HepG2 (cell line): ENCODE measurements around the gene SLC22A23. TPM values are rescaled to one million over a fixed set of nuclear protein-coding genes. Genes with fewer than 3 reads are reported as not detected.

ENCODE experiments used
- ATAC-seq: fragments of 200-7000 bp; cut with Tn5 transposase; 3 replicates; pipeline ENCODE4 v1.9.1; 2020; ENCODE audit warnings: mild to moderate bottlenecking, moderate library complexity
- BruUV-seq: library from RNA; stranded (reverse); fragments of 400-500 nt; replicated peaks from 2 replicates; lab custom pipeline; 2021; lab: Mats Ljungman, UMichigan
- CTCF ChIA-PET: fragments of 300-600 bp; formaldehyde crosslinking; extraction: SDS; loops from one replicate; lab custom pipeline; 2021; ENCODE audit warnings: low total read pairs, inconsistent platforms, low intra/inter-chr PET ratio; lab: Yijun Ruan, JAX
- POLR2A ChIA-PET: fragments of 350-600 bp; sonication (Branson Sonifier 250); formaldehyde crosslinking; loops from one replicate; lab custom pipeline; 2020; ENCODE audit warnings: antibody characterized with exemption, inconsistent platforms; lab: Yijun Ruan, JAX
- DNase-seq: peaks from one replicate; pipeline ENCODE4 v3.0.0-alpha.2; 2015; ENCODE audit warnings: low spot score
- FAIRE-seq: peaks from 3 replicates; lab custom pipeline; 2011; peaks lifted over from hg19 to GRCh38; lab: Jason Lieb, UNC
- H2AFZ ChIP-seq: one replicate; pipeline ENCODE4 v1.6.1; 2011; ENCODE audit warnings: low read length, inconsistent platforms
- H3K27ac ChIP-seq: fragments of 300-600 bp; 3 replicates; pipeline ENCODE4 v1.8.0; 2011; ENCODE audit warnings: mixed run types, mild to moderate bottlenecking, mixed read lengths, low read length, inconsistent platforms; ENCODE audit not compliant: insufficient read depth; ENCODE audit errors: extremely low read length
- H3K27me3 ChIP-seq, 2 experiments: fragments of 200-600 bp in 1 of 2; 2 replicates in 1 of 2; 3 replicates in 1 of 2; pipeline versions ENCODE4 v1.6.0 to v1.8.0; 2011; ENCODE audit warnings: low read length in 2 of 2, mild to moderate bottlenecking in 2 of 2, moderate library complexity in 2 of 2, inconsistent platforms in 1 of 2; ENCODE audit not compliant: insufficient read depth in 2 of 2, control insufficient read depth in 1 of 2
- H3K36me3 ChIP-seq, 2 experiments: fragments of 200-600 bp in 1 of 2; replicated peaks in 1 of 2; 2 replicates in 1 of 2; 3 replicates in 1 of 2; pipeline versions ENCODE4 v1.5.1 to v1.8.0; 2011; ENCODE audit warnings: low read length in 2 of 2, inconsistent platforms in 1 of 2; ENCODE audit not compliant: insufficient read depth in 2 of 2, control insufficient read depth in 1 of 2
- H3K4me1 ChIP-seq: 2 replicates; pipeline ENCODE4 v1.5.1; 2012; ENCODE audit warnings: low read length, inconsistent platforms; ENCODE audit not compliant: insufficient read depth
- H3K4me2 ChIP-seq: 2 replicates; pipeline ENCODE4 v1.6.0; 2011; ENCODE audit warnings: low read depth, low read length, inconsistent platforms
- H3K4me3 ChIP-seq, 3 experiments: fragments of 200-600 bp in 1 of 3; sonication (generic), shearing (Covaris generic) in 1 of 3; replicated peaks in 1 of 3; 2 replicates each; pipeline ENCODE4 v1.5.1; 2011 to 2016; ENCODE audit warnings: low read length in 3 of 3, inconsistent platforms in 2 of 3, low read depth in 2 of 3, mild to moderate bottlenecking in 2 of 3, control low read depth in 1 of 3, mixed read lengths in 1 of 3; ENCODE audit not compliant: insufficient read depth in 1 of 3
- H3K79me2 ChIP-seq: one replicate; pipeline ENCODE4 v1.6.1; 2011; ENCODE audit warnings: low read length, inconsistent platforms; ENCODE audit not compliant: insufficient read depth
- H3K9ac ChIP-seq: 2 replicates; pipeline ENCODE4 v1.6.0; 2011; ENCODE audit warnings: mild to moderate bottlenecking, low read depth, low read length, inconsistent platforms; ENCODE audit not compliant: insufficient read depth
- H3K9me3 ChIP-seq: 2 replicates; pipeline ENCODE4 v1.5.1; 2012; ENCODE audit warnings: mild to moderate bottlenecking, low read length
- H4K20me1 ChIP-seq: 2 replicates; pipeline ENCODE4 v1.6.0; 2011; ENCODE audit warnings: inconsistent platforms, mild to moderate bottlenecking, low read length, moderate library complexity; ENCODE audit not compliant: insufficient read depth
- CHCHD3 ChIP-seq: sonication (generic); formaldehyde crosslinking; IDR thresholded peaks from 2 replicates; pipeline ENCODE4 v1.8.0; 2022; ENCODE audit warnings: mild to moderate bottlenecking, missing genetic modification reagents, moderate library complexity
- FOXA3 ChIP-seq: IDR thresholded peaks from 2 replicates; pipeline ENCODE4 v1.6.1; 2016; ENCODE audit warnings: missing genetic modification reagents, missing compliant biosample characterization
- HNRNPL ChIP-seq: fragments of 200-400 bp; formaldehyde crosslinking; IDR thresholded peaks from 2 replicates; pipeline ENCODE4 v1.6.1; 2017; ENCODE audit warnings: mild to moderate bottlenecking, low read depth, low read length
- MAFG ChIP-seq: sonication (generic); formaldehyde crosslinking; IDR thresholded peaks from 2 replicates; pipeline ENCODE4 v1.5.1; 2020; ENCODE audit warnings: mild to moderate bottlenecking, missing genetic modification reagents
- MTA3 ChIP-seq: sonication (generic); formaldehyde crosslinking; IDR thresholded peaks from 2 replicates; pipeline ENCODE4 v1.4.0; 2020; ENCODE audit warnings: missing genetic modification reagents
- TOE1 ChIP-seq: sonication (generic); formaldehyde crosslinking; IDR thresholded peaks from 2 replicates; pipeline ENCODE4 v1.4.0; 2020; ENCODE audit warnings: mild to moderate bottlenecking, missing genetic modification reagents
- TOPORS ChIP-seq: sonication (generic); formaldehyde crosslinking; IDR thresholded peaks from 2 replicates; pipeline ENCODE4 v1.8.0; 2023; ENCODE audit warnings: mild to moderate bottlenecking, missing genetic modification reagents
- ZBTB38 ChIP-seq: sonication (generic); formaldehyde crosslinking; IDR thresholded peaks from 2 replicates; pipeline ENCODE4 v1.5.1; 2020; ENCODE audit warnings: mild to moderate bottlenecking, missing genetic modification reagents
- ZBTB46 ChIP-seq: sonication (generic); formaldehyde crosslinking; IDR thresholded peaks from 2 replicates; pipeline ENCODE4 v1.4.0; 2020; ENCODE audit warnings: mild to moderate bottlenecking, missing genetic modification reagents, borderline replicate concordance
- ZFP36L1 ChIP-seq: sonication (generic); formaldehyde crosslinking; IDR thresholded peaks from 2 replicates; pipeline ENCODE4 v1.8.0; 2022; ENCODE audit warnings: mild to moderate bottlenecking, missing genetic modification reagents, moderate library complexity
- ZFP36L2 ChIP-seq: sonication (generic); formaldehyde crosslinking; IDR thresholded peaks from 2 replicates; pipeline ENCODE4 v1.4.0; 2020; ENCODE audit warnings: missing genetic modification reagents
- ZNF501 ChIP-seq: sonication (generic); formaldehyde crosslinking; IDR thresholded peaks from 2 replicates; pipeline ENCODE4 v1.5.1; 2020; ENCODE audit warnings: mild to moderate bottlenecking, moderate library complexity, missing genetic modification reagents
- ZNF563 ChIP-seq: sonication (generic); formaldehyde crosslinking; IDR thresholded peaks from 2 replicates; pipeline ENCODE4 v1.8.0; 2022; ENCODE audit warnings: mild to moderate bottlenecking, moderate library complexity, missing genetic modification reagents
- ZNF605 ChIP-seq: sonication (generic); formaldehyde crosslinking; IDR thresholded peaks from 2 replicates; pipeline ENCODE4 v1.8.0; 2022; ENCODE audit warnings: mild to moderate bottlenecking, missing genetic modification reagents
- ZNF713 ChIP-seq: sonication (generic); formaldehyde crosslinking; IDR thresholded peaks from 2 replicates; pipeline ENCODE4 v1.4.0; 2020; ENCODE audit warnings: mild to moderate bottlenecking, missing genetic modification reagents
- WGBS: methylation state at CpG from one replicate; pipeline ENCODE4 v1.1.6; 2017; ENCODE audit warnings: low lambda C conversion rate; 5-methylcytosine and 5-hydroxymethylcytosine counted together
- in situ Hi-C: cut with HindIII; loops from 2 replicates; pipeline ENCODE4 v1.10.0; 2017; ENCODE audit warnings: low pct_unique_long_range_greater_than_20kb; ENCODE audit not compliant: extremely low pct_ligation_motif_present
- intact Hi-C: fragments of 100-400 bp; cut with micrococcal nuclease; formaldehyde crosslinking; loops from one replicate; pipeline ENCODE4 v1.10.0; 2022; ENCODE audit not compliant: unreplicated experiment
- polyA plus RNA-seq, 8 experiments: library from polyadenylated mRNA; depleted of rRNA in 3 of 8; stranded (reverse) in 7 of 8; unstranded in 1 of 8; fragments of >200 nt; fragmentation: Illumina TruSeq in 4 of 8; extraction: Trizol in 4 of 8; gene quantifications; 2 replicates each; pipeline versions ENCODE4 v1.2.1 to v1.2.3, GENCODE V29; 2011 to 2016; ENCODE audit warnings: low read depth in 4 of 8, missing spikeins in 1 of 8, mixed read lengths in 1 of 8; ENCODE audit not compliant: insufficient read depth in 1 of 8
- total RNA-seq, 5 experiments: library from RNA; depleted of rRNA; stranded (reverse); fragments of >200 nt; fragmentation: Illumina TruSeq; extraction: Trizol; gene quantifications; 2 replicates each; pipeline ENCODE4 v1.2.3, GENCODE V29; 2016; ENCODE audit warnings: low read depth in 1 of 5

SLC22A23 gene
- total and polyA plus RNA-seq, 2 of the 13 experiments (the other 11 are each of a cell fraction or from before 2014, with no cell fraction given) = 11.8 to 17.5 TPM

GRCh38 chr6:3221578-3221977, 235.3 kb downstream of the SLC22A23 start:
- POLR2A ChIA-PET = no interaction called here
- WGBS = 53% methylated on average over 4 of the region's 4 CpGs

More at GRCh38 chr6:3221578-3221977, 235.3 kb downstream of the SLC22A23 start:
- TF ChIP-seq TOE1 (no peak), FOXA3 (CRISPR knock-in tag) (no peak), HNRNPL (no peak), MAFG (CRISPR knock-in tag) (no peak), MTA3 (no peak), ZBTB46 (no peak), TOPORS (no peak), ZNF563 (CRISPR knock-in tag) (no peak), ZNF713 (CRISPR knock-in tag) (no peak), ZBTB38 (CRISPR knock-in tag) (no peak), ZNF605 (CRISPR knock-in tag) (no peak), ZNF501 (CRISPR knock-in tag) (no peak), CHCHD3 (no peak), ZFP36L2 (CRISPR knock-in tag) (no peak), ZFP36L1 (CRISPR knock-in tag) (no peak)
- Histone ChIP-seq H4K20me1 (peaks cover 6% of the 10 kb centered on the region; the same call in 1 of the 2 replicates), H3K9ac (no peak overlapping the region), H3K4me2 (no peak overlapping the region), H2AFZ (no peak overlapping the region), H3K4me1 (peaks cover 4% of the 10 kb centered on the region), H3K79me2 (no peaks in the 10 kb centered on the region), H3K4me3 (no peak overlapping the region), H3K36me3 (no peaks in the 10 kb centered on the region), H3K27me3 (peaks cover 11 to 52% of the 10 kb centered on the region in 2 experiments), H3K9me3 (no peaks in the 10 kb centered on the region), H3K27ac (no peak overlapping the region)
- in situ Hi-C loops = no loop called here
- FAIRE-seq (no peak), ATAC-seq (no peak), DNase-seq (no peak)
- CTCF ChIA-PET = no interaction called here
- no TSS peak for BruUV-seq
- intact Hi-C loops = no loop called here
